ENCODE data around the gene PLCH1.

Gene PLCH1

GRCh38 chr3:155492841-155493240 is 252.0 kb downstream of the PLCH1 start:
- DNase-seq (ENCODE audit: low read depth, low spot score): no peak
- TF ChIP-seq CTCF (IDR thresholded peaks at IDR 0.05; ENCODE audit: insufficient read depth, low read length, missing control alignments): no peak
- ChIA-PET CTCF (no interaction called here), POLR2A (no interaction called here)
- H3K4me3 ChIP-seq (ENCODE audit: low read depth, low read length): no peak overlapping the region

GRCh38 chr3:155491696-155492095 is 253.2 kb downstream of the PLCH1 start:
- no peak overlapping the region for H3K4me3 ChIP-seq (ENCODE audit: low read depth, low read length)
- CTCF ChIA-PET: no interaction called here
- DNase-seq (ENCODE audit: low read depth, low spot score): no peak
- POLR2A ChIA-PET: no interaction called here
- no peak for TF ChIP-seq CTCF (IDR thresholded peaks at IDR 0.05; ENCODE audit: insufficient read depth, low read length, missing control alignments)

- no peak overlapping the region for H3K4me3 ChIP-seq (ENCODE audit: low read depth, low read length)
- ChIA-PET POLR2A (no interaction called here), CTCF (no interaction called here)
- DNase-seq (ENCODE audit: low read depth, low spot score): no peak
- TF ChIP-seq CTCF (IDR thresholded peaks at IDR 0.05; ENCODE audit: insufficient read depth, low read length, missing control alignments): no peak
These were observed 256.2 kb downstream of the PLCH1 start for GRCh38 chr3:155488671-155489070.

- no peak for DNase-seq (ENCODE audit: low read depth, low spot score)
- ChIA-PET POLR2A (no interaction called here), CTCF (no interaction called here)
- no peak overlapping the region for H3K4me3 ChIP-seq (ENCODE audit: low read depth, low read length)
- TF ChIP-seq CTCF (IDR thresholded peaks at IDR 0.05; ENCODE audit: insufficient read depth, low read length, missing control alignments): no peak
These were observed 259.0 kb downstream of the PLCH1 start for GRCh38 chr3:155485897-155486296.

GRCh38 chr3:155481591-155481990 is 263.3 kb downstream of the PLCH1 start:
- CTCF ChIA-PET: no interaction called here

GRCh38 chr3:155481089-155481488 is 263.8 kb downstream of the PLCH1 start:
- DNase-seq (ENCODE audit: low read depth, low spot score): no peak
- ChIA-PET POLR2A (no interaction called here), CTCF (no interaction called here)
- no peak for TF ChIP-seq CTCF (IDR thresholded peaks at IDR 0.05; ENCODE audit: insufficient read depth, low read length, missing control alignments)
- H3K4me3 ChIP-seq (ENCODE audit: low read depth, low read length): no peak overlapping the region

More at GRCh38 chr3:155481591-155481990, 263.3 kb downstream of the PLCH1 start:
- DNase-seq (ENCODE audit: low read depth, low spot score): no peak
- POLR2A ChIA-PET: no interaction called here
- TF ChIP-seq CTCF (IDR thresholded peaks at IDR 0.05; ENCODE audit: insufficient read depth, low read length, missing control alignments): no peak
- H3K4me3 ChIP-seq (ENCODE audit: low read depth, low read length): no peak overlapping the region
